IMR-90 (cell line): Measurements from ENCODE around the gene STAP2.

Experiments used
- CEBPB ChIP-seq: IDR thresholded peaks from 2 replicates; pipeline ENCODE4 v1.6.1; 2012; ENCODE audit warnings: low read depth, low read length, improper control_type of control experiment
- CHD1 ChIP-seq: IDR thresholded peaks from 2 replicates; pipeline ENCODE4 v1.6.1; 2012; ENCODE audit warnings: low read depth, low read length, improper control_type of control experiment
- MAFK ChIP-seq: IDR thresholded peaks from 2 replicates; pipeline ENCODE4 v1.6.1; 2012; ENCODE audit warnings: low read depth, low read length, improper control_type of control experiment
- POLR2A ChIP-seq: IDR thresholded peaks from 2 replicates; pipeline ENCODE4 v1.6.1; 2012; ENCODE audit warnings: mild to moderate bottlenecking, low read depth, low read length
- SMC3 ChIP-seq: fragments of 150-350 bp; IDR thresholded peaks from 2 replicates; pipeline ENCODE4 v1.6.1; 2016; ENCODE audit warnings: low read depth, mild to moderate bottlenecking, antibody characterized with exemption, low read length, moderate library complexity
- TF ChIP-seq, protein P1 (sequence below): conservative IDR thresholded peaks from 2 replicates; pipeline ENCODE4 v1.5.1; 2012; ENCODE audit warnings: mild to moderate bottlenecking, low read depth, low read length, improper control_type of control experiment

GRCh38 chr19:4374498-4375163 lies 36.0 kb upstream of the STAP2 start:
- TF ChIP-seq CEBPB (peak; percentile 54; the same call in 1 of the 2 replicates), MAFK (peak; percentile 68), POLR2A (no peak), SMC3 (no peak), CHD1 (no peak)
- TF ChIP-seq, protein P1, sequence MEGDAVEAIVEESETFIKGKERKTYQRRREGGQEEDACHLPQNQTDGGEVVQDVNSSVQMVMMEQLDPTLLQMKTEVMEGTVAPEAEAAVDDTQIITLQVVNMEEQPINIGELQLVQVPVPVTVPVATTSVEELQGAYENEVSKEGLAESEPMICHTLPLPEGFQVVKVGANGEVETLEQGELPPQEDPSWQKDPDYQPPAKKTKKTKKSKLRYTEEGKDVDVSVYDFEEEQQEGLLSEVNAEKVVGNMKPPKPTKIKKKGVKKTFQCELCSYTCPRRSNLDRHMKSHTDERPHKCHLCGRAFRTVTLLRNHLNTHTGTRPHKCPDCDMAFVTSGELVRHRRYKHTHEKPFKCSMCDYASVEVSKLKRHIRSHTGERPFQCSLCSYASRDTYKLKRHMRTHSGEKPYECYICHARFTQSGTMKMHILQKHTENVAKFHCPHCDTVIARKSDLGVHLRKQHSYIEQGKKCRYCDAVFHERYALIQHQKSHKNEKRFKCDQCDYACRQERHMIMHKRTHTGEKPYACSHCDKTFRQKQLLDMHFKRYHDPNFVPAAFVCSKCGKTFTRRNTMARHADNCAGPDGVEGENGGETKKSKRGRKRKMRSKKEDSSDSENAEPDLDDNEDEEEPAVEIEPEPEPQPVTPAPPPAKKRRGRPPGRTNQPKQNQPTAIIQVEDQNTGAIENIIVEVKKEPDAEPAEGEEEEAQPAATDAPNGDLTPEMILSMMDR, result peak; percentile 30; the same call in 1 of the 2 replicates
